ENCODE measurements around the gene LDLRAP1. TPM values are rescaled to one million over a fixed set of nuclear protein-coding genes. Genes with fewer than 3 reads are reported as not detected.

LDLRAP1 gene
- total RNA-seq, 1 experiment from 2014 or later: 29.2 TPM

- Histone ChIP-seq H3K9me3 (ENCODE audit: insufficient read depth, low read depth) (no peaks in the 10 kb centered on the region), H3K4me3 (no peak overlapping the region), H3F3A (ENCODE audit: insufficient read depth, low read depth) (0 out of 2 replicates have a peak, but pooled peaks cover 8% of the 10 kb centered on the region), H3K4me2 (peak overlapping the region; percentile 50; the same call in 1 of the 2 replicates), H3K36me3 (ENCODE audit: low read depth) (no peaks in the 10 kb centered on the region), H3K27me3 (ENCODE audit: insufficient read depth, low read depth) (no peaks in the 10 kb centered on the region), H3K27ac (peak overlapping the region; percentile 50), H4K20me1 (ENCODE audit: insufficient read depth) (no peaks in the 10 kb centered on the region), H3K79me2 (ENCODE audit: low read depth) (0 out of 2 replicates have a peak, but pooled peaks cover 4% of the 10 kb centered on the region), H2AFZ (no peak overlapping the region), H3K4me1 (replicated peaks; ENCODE audit: insufficient read depth) (peaks cover 17% of the 10 kb centered on the region), H3K9me2 (ENCODE audit: insufficient read depth) (no peaks in the 10 kb centered on the region)
- CTCF ChIA-PET: no interaction called here
- TF ChIP-seq CTCF (conservative IDR thresholded peaks at IDR 0.05) (no peak), EZH2 (IDR thresholded peaks at IDR 0.05; ENCODE audit: low read depth) (no peak)
- POLR2A ChIA-PET (ENCODE audit: unreplicated experiment): no interaction called here
- DNase-seq: no peak
- intact Hi-C loops (cut with micrococcal nuclease; ENCODE audit: unreplicated experiment): no loop called here
- BruUV-seq (replicated peaks): no TSS peak
Measured at GRCh38 chr1:25556132-25556670, 12.8 kb downstream of the LDLRAP1 start.

- Histone ChIP-seq H3K4me2 (peak overlapping the region; percentile 50; the same call in 1 of the 2 replicates), H3F3A (ENCODE audit: insufficient read depth, low read depth) (0 out of 2 replicates have a peak, but pooled peaks cover 8% of the 10 kb centered on the region), H2AFZ (no peak overlapping the region), H3K4me1 (replicated peaks; ENCODE audit: insufficient read depth) (peaks cover 20% of the 10 kb centered on the region), H3K27me3 (ENCODE audit: insufficient read depth, low read depth) (no peaks in the 10 kb centered on the region), H3K79me2 (ENCODE audit: low read depth) (no peaks in the 10 kb centered on the region), H3K27ac (peak overlapping the region; percentile 50), H3K9me2 (ENCODE audit: insufficient read depth) (no peaks in the 10 kb centered on the region), H4K20me1 (ENCODE audit: insufficient read depth) (no peaks in the 10 kb centered on the region), H3K36me3 (ENCODE audit: low read depth) (no peaks in the 10 kb centered on the region), H3K9me3 (ENCODE audit: insufficient read depth, low read depth) (no peaks in the 10 kb centered on the region), H3K4me3 (no peak overlapping the region)
- peak; percentile 59 to 73 for DNase-seq
- CTCF ChIA-PET: no interaction called here
- intact Hi-C loops (cut with micrococcal nuclease; ENCODE audit: unreplicated experiment): no loop called here
- TF ChIP-seq EZH2 (IDR thresholded peaks at IDR 0.05; ENCODE audit: low read depth): no peak
- no peak for TF ChIP-seq CTCF (conservative IDR thresholded peaks at IDR 0.05)
- POLR2A ChIA-PET (ENCODE audit: unreplicated experiment): no interaction called here
- BruUV-seq (replicated peaks): no TSS peak
Measured at GRCh38 chr1:25556791-25557476, 13.5 kb downstream of the LDLRAP1 start.

GRCh38 chr1:25557543-25557942 lies 14.1 kb downstream of the LDLRAP1 start:
- POLR2A ChIA-PET (ENCODE audit: unreplicated experiment): no interaction called here
- no peak for DNase-seq
- BruUV-seq (replicated peaks): TSS peak; percentile 68
- Histone ChIP-seq H3K4me3 (no peak overlapping the region), H3K79me2 (ENCODE audit: low read depth) (no peaks in the 10 kb centered on the region), H3K9me2 (ENCODE audit: insufficient read depth) (no peaks in the 10 kb centered on the region), H3K9me3 (ENCODE audit: insufficient read depth, low read depth) (no peaks in the 10 kb centered on the region), H3K36me3 (ENCODE audit: low read depth) (no peaks in the 10 kb centered on the region), H3K4me1 (replicated peaks; ENCODE audit: insufficient read depth) (peaks cover 26% of the 10 kb centered on the region), H3K4me2 (no peak overlapping the region), H3K27me3 (ENCODE audit: insufficient read depth, low read depth) (no peaks in the 10 kb centered on the region), H3K27ac (no peak overlapping the region), H2AFZ (no peak overlapping the region), H4K20me1 (ENCODE audit: insufficient read depth) (no peaks in the 10 kb centered on the region), H3F3A (ENCODE audit: insufficient read depth, low read depth) (0 out of 2 replicates have a peak, but pooled peaks cover 8% of the 10 kb centered on the region)
- TF ChIP-seq CTCF (conservative IDR thresholded peaks at IDR 0.05) (no peak), EZH2 (IDR thresholded peaks at IDR 0.05; ENCODE audit: low read depth) (no peak)
- CTCF ChIA-PET: no interaction called here
- intact Hi-C loops (cut with micrococcal nuclease; ENCODE audit: unreplicated experiment): no loop called here

Data from PC-9 (cell line).